NB4 (cell line): Measurements from ENCODE around the gene NOP9.

ENCODE experiments used
- CTCF ChIP-seq: IDR thresholded peaks from one replicate; pipeline ENCODE4 v1.5.1; 2012; ENCODE audit warnings: low read depth, low read length
- MAX ChIP-seq: IDR thresholded peaks from 2 replicates; pipeline ENCODE4 v1.6.1; 2011; ENCODE audit warnings: low read depth, low read length
- MYC ChIP-seq: IDR thresholded peaks from 2 replicates; pipeline ENCODE4 v1.6.1; 2011; ENCODE audit warnings: low read depth, low read length

GRCh38 chr14:24253936-24254335 is 45.7 kb upstream of the NOP9 start:
- TF ChIP-seq CTCF (no peak), MAX (no peak), MYC (no peak)
